Thoracic aorta (tissue), 2 donors: ENCODE measurements around the gene LRP3. TPM values are rescaled to one million over a fixed set of nuclear protein-coding genes. Genes with fewer than 3 reads are reported as not detected.

Experiments used
- ATAC-seq: fragments of 150-250 bp; one replicate; pipeline ENCODE4 v1.8.0; 2017; ENCODE audit warnings: low read depth; ENCODE audit not compliant: insufficient number of reproducible peaks, low FRiP score
- DNase-seq: peaks from one replicate; pipeline ENCODE4 v3.0.0-alpha.2; 2020; ENCODE audit warnings: low spot score
- H3K27ac ChIP-seq, 2 donors: fragments of 200-600 bp; sonication (generic); 1 replicate in 1 of 2; 2 replicates in 1 of 2; pipeline ENCODE4 v1.5.1; 2016; ENCODE audit warnings: mild to moderate bottlenecking in 2 of 2, moderate library complexity in 2 of 2
- H3K27me3 ChIP-seq: fragments of 200-600 bp; sonication (generic); replicated peaks from 2 replicates; pipeline ENCODE4 v1.6.0; 2016; ENCODE audit warnings: mild to moderate bottlenecking; ENCODE audit not compliant: insufficient read depth
- H3K36me3 ChIP-seq: fragments of 200-600 bp; sonication (generic); one replicate; pipeline ENCODE4 v1.5.1; 2016
- H3K4me1 ChIP-seq, 2 donors: fragments of 200-600 bp; sonication (generic); 1 replicate in 1 of 2; 2 replicates in 1 of 2; pipeline versions ENCODE4 v1.5.1 to v1.6.0; 2016; ENCODE audit warnings: low read depth in 2 of 2, mild to moderate bottlenecking in 1 of 2; ENCODE audit not compliant: control insufficient read depth in 1 of 2
- H3K4me3 ChIP-seq: fragments of 200-600 bp; sonication (generic); 2 replicates; pipeline ENCODE4 v1.5.1; 2016; ENCODE audit warnings: mild to moderate bottlenecking
- H3K9me3 ChIP-seq: fragments of 200-600 bp; sonication (generic); 2 replicates; pipeline ENCODE4 v1.5.1; 2016
- total RNA-seq, 2 donors: library from RNA; depleted of rRNA; stranded (reverse); fragments of >200 nt; gene quantifications; one replicate each; pipeline versions ENCODE4 v1.1.0 to v1.2.3, GENCODE V29; 2016
- TF ChIP-seq, protein P1 (sequence below): fragments of 200-600 bp; sonication (generic); IDR thresholded peaks from one replicate; pipeline ENCODE4 v1.5.1; 2019; ENCODE audit warnings: antibody characterized with exemption

The LRP3 gene
- total RNA-seq, 2 donors from 2014 or later = 32.2 to 50.9 TPM

DNA sequence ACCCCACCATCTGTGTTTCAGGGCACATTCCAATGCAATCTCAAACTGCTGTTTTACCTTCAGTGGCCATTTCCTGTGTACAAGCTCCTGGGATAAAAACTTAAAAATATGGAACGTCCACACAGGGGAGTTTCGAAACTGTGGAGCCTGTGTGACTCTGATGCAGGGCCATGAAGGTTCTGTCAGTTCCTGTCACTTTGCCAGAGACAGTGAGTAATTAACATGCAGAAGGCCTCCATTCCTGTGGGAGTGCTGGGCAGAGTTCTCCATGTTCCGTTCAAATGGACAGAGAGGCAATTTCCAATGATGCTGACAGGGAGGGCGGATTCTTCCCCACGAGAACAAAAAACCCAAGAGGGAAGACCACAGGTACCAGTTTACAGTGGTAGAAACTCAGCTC, 37.8 kb upstream of the LRP3 start:
- Histone ChIP-seq H3K27ac (no peak overlapping the region), H3K4me3 (no peak overlapping the region), H3K9me3 (no peaks in the 10 kb centered on the region), H3K27me3 (no peaks in the 10 kb centered on the region), H3K4me1 (no peaks in the 10 kb centered on the region), H3K36me3 (no peaks in the 10 kb centered on the region)
- TF ChIP-seq, protein P1, sequence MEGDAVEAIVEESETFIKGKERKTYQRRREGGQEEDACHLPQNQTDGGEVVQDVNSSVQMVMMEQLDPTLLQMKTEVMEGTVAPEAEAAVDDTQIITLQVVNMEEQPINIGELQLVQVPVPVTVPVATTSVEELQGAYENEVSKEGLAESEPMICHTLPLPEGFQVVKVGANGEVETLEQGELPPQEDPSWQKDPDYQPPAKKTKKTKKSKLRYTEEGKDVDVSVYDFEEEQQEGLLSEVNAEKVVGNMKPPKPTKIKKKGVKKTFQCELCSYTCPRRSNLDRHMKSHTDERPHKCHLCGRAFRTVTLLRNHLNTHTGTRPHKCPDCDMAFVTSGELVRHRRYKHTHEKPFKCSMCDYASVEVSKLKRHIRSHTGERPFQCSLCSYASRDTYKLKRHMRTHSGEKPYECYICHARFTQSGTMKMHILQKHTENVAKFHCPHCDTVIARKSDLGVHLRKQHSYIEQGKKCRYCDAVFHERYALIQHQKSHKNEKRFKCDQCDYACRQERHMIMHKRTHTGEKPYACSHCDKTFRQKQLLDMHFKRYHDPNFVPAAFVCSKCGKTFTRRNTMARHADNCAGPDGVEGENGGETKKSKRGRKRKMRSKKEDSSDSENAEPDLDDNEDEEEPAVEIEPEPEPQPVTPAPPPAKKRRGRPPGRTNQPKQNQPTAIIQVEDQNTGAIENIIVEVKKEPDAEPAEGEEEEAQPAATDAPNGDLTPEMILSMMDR = no peak
- no peak for ATAC-seq
- DNase-seq = no peak

DNA sequence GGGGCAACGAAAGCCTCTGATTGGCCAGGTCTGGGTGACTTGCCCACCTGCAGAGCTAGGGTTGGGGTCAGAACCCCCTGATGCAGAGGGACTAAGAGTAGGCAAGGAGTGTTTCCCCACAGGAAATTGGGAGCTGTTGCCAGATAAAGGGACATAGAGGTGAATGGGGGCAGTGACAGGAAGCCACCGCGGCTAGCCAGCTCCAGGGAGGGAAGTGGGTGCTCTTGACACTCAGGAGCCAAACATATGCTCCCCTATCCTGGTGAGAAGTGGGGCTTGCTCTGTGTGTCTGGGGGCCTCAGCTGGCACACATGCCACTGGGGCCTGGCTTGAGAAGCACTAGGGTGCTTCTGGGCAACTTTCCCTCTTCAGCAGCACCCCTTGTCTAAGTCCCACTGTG, 36.2 kb upstream of the LRP3 start:
- no peaks in the 10 kb centered on the region for H3K27me3 ChIP-seq
- no peaks in the 10 kb centered on the region for H3K9me3 ChIP-seq
- ATAC-seq (no peak), DNase-seq (no peak)
- no peak overlapping the region for H3K27ac ChIP-seq
- no peaks in the 10 kb centered on the region for H3K36me3 ChIP-seq
- TF ChIP-seq, protein P1 = no peak
- no peak overlapping the region for H3K4me3 ChIP-seq
- H3K4me1 ChIP-seq = no peaks in the 10 kb centered on the region

DNA sequence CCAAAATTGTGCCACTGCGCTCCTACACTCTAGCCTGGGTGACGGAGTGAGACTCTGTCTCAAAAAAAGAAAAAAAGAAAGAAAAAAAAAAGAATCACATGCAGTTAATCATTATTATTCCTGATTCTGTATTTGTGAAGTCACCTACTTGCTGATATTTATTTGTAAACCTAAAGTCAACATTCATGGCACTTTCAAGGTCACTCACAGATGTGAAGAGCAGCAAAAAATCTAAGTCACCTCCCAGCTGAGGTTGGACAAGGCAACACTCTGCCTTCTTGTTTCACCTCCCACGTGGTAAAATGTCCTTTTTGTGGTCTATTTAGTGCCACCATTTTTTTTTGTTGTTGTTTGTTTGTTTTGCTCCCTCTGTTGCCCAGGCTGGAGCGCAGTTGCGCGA, 35.8 kb upstream of the LRP3 start:
- ATAC-seq = no peak
- Histone ChIP-seq H3K9me3 (no peaks in the 10 kb centered on the region), H3K27me3 (no peaks in the 10 kb centered on the region), H3K36me3 (no peaks in the 10 kb centered on the region), H3K4me3 (no peak overlapping the region), H3K27ac (no peak overlapping the region), H3K4me1 (no peaks in the 10 kb centered on the region)
- DNase-seq = no peak
- TF ChIP-seq, protein P1 = no peak

DNA sequence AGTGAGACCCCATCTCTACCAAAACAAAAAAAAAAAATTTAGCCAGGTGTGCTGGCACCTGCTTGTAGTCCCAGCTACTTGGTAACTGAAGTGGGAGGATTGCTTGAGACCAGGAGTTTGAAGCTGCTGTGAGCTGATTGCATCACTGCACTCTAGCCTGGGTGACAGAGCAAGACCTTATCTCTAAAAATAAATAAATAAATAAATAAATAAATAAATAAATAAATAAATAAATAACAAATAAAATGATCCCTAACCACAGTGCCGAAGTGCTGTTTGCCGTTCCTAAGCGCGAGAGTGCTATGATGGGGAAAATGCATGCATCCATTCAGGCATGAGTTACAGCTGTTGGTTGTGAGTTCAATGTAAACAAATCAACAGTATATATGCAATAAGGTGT, 35.0 kb upstream of the LRP3 start:
- ATAC-seq (no peak), DNase-seq (no peak)
- Histone ChIP-seq H3K27me3 (no peaks in the 10 kb centered on the region), H3K9me3 (no peaks in the 10 kb centered on the region), H3K27ac (no peak overlapping the region), H3K4me3 (no peak overlapping the region), H3K4me1 (no peaks in the 10 kb centered on the region), H3K36me3 (no peaks in the 10 kb centered on the region)
- TF ChIP-seq, protein P1 = no peak

DNA sequence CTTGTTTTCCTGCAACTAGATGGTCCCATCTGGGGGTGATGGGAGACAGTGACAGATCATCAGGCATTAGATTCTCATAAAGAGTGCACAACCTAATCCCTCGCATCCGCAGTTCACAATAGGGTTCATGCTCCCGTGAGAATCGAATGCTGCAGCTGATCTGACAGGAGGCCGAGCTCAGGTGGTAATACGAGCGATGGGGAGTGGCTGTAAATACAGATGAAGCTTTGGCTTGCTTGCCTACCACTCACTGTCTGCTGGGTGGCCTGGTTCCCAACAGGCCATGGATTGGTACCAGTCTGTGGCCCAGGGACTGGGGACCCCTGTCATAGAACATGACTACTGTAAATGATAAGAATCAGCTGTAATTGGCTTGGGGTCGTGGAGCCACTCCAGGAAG, 34.2 kb upstream of the LRP3 start:
- H3K4me1 ChIP-seq = no peaks in the 10 kb centered on the region
- no peak overlapping the region for H3K4me3 ChIP-seq
- no peak for ATAC-seq
- DNase-seq = no peak
- TF ChIP-seq, protein P1 = no peak
- H3K27me3 ChIP-seq = no peaks in the 10 kb centered on the region
- no peaks in the 10 kb centered on the region for H3K9me3 ChIP-seq
- H3K27ac ChIP-seq = no peak overlapping the region
- H3K36me3 ChIP-seq = no peaks in the 10 kb centered on the region
